ENCODE results near the gene GALR2. TPM values are rescaled to one million over a fixed set of nuclear protein-coding genes. Genes with fewer than 3 reads are reported as not detected.
A peak's percentile ranks its signal among the peaks of the same experiment; 100 is the strongest.

The GALR2 gene
- total RNA-seq, 2 donors from 2014 or later = 0.19 to 0.49 TPM

- intact Hi-C loops (cut with DNase I) = no loop called here
- Histone ChIP-seq H3K4me3 (peak overlapping the region; percentile 89), H3K9me3 (no peaks in the 10 kb centered on the region), H3K9ac (ENCODE audit: low read depth in 2 of 2, low read length in 2 of 2) (peak overlapping the region; percentile 88 to 95), H3K27me3 (no peaks in the 10 kb centered on the region), H3K36me3 (no peaks in the 10 kb centered on the region), H3K4me1 (peaks cover 8% of the 10 kb centered on the region), H3K27ac (no peak overlapping the region)
- no peak for TF ChIP-seq CTCF (IDR thresholded peaks at IDR 0.05)
- DNase-seq = no peak
Observed at GRCh38 chr17:76102944-76103273, 28.3 kb downstream of the GALR2 start.

- peak within 1 kb of the TSS; percentile 55 for H3K27ac ChIP-seq
- peak within 1 kb of the TSS; percentile 88 to 95 for H3K9ac ChIP-seq (ENCODE audit: low read depth in 2 of 2, low read length in 2 of 2)
- H3K4me1 ChIP-seq = peaks cover 8% of the 10 kb centered on the region
- peak within 1 kb of the TSS; percentile 89 for H3K4me3 ChIP-seq
- H3K9me3 ChIP-seq = no peaks in the 10 kb centered on the region
- H3K36me3 ChIP-seq = no peaks in the 10 kb centered on the region
- DNase-seq = peak; percentile 94
- TF ChIP-seq CTCF (IDR thresholded peaks at IDR 0.05) = no peak
- no peaks in the 10 kb centered on the region for H3K27me3 ChIP-seq
- intact Hi-C loops (cut with DNase I) = no loop called here
Observed at GRCh38 chr17:76103274-76104139, 28.9 kb downstream of the GALR2 start, which contains the start of gene EXOC7. Gene EXOC7, minus strand, starts transcription at chr17:76103787. Its CDS starts 95 bp downstream, at chr17:76103692.

DNA sequence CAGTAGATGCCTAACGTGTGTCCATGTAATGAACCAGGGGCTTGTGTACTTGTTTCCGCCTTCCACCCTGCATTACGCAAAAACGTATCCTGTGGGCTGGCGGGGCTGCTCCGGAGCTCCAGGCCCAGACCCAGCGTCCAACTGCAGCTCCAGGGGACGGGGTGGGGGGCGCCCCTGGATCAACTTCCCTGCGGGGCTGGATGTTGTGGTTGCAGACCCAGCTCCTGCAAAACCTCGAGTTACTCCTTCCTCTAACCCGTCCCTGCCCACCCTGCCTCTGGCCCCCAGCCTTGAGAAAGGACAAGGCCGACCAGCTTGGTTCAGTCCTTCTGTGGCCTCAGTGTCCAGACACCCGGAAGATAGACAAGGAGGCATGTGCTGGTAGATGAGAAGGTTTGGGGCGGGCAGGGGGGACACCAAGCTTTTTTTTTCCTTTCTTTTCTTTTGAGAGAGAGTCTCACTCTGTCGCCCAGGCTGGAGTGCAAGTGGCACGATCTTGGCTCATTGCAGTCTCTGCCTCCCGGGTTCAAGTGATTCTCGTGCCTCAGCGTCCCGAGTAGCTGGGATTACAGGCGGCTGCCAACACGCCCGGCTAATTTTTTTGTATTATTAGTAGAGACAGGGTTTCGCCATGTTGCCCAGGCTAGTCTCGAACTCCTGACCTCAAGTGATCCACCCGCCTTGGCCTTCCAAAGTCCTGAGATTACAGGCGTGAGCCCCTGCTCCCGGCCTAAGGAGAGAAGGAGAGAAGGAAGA, 29.7 kb downstream of the GALR2 start:
- H3K27me3 ChIP-seq = no peaks in the 10 kb centered on the region
- TF ChIP-seq CTCF (IDR thresholded peaks at IDR 0.05) = no peak
- DNase-seq = no peak
- H3K9ac ChIP-seq (ENCODE audit: low read depth in 2 of 2, low read length in 2 of 2) = peak overlapping the region; percentile 68 to 95
- H3K27ac ChIP-seq = peak overlapping the region; percentile 55
- intact Hi-C loops (cut with DNase I) = no loop called here
- peak overlapping the region; percentile 89 for H3K4me3 ChIP-seq
- no peaks in the 10 kb centered on the region for H3K9me3 ChIP-seq
- H3K36me3 ChIP-seq = no peaks in the 10 kb centered on the region
- peaks cover 8% of the 10 kb centered on the region for H3K4me1 ChIP-seq

DNA sequence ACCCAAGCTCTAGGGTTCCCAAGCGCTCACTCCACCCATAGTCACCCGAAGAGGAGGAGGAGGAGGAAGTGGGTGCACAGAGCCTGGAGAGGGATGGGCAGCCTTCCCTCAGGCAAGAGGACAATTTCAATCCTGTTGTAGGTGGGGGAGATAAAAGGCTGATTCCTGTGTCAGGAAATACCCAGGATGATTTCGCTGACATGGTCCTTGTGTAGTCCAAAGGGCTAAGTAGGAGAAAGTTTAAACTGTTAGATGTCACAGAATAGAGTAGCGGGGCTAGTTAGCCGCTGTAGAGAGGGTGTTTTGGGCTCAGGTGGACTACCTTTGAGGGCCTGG, 30.3 kb downstream of the GALR2 start:
- peaks cover 8% of the 10 kb centered on the region for H3K4me1 ChIP-seq
- no peaks in the 10 kb centered on the region for H3K27me3 ChIP-seq
- TF ChIP-seq CTCF (IDR thresholded peaks at IDR 0.05) = no peak
- H3K9ac ChIP-seq (ENCODE audit: low read depth in 2 of 2, low read length in 2 of 2) = no peak overlapping the region
- no peak overlapping the region for H3K27ac ChIP-seq
- no peak overlapping the region for H3K4me3 ChIP-seq
- H3K36me3 ChIP-seq = no peaks in the 10 kb centered on the region
- DNase-seq = no peak
- no peaks in the 10 kb centered on the region for H3K9me3 ChIP-seq
- intact Hi-C loops (cut with DNase I) = no loop called here

DNA sequence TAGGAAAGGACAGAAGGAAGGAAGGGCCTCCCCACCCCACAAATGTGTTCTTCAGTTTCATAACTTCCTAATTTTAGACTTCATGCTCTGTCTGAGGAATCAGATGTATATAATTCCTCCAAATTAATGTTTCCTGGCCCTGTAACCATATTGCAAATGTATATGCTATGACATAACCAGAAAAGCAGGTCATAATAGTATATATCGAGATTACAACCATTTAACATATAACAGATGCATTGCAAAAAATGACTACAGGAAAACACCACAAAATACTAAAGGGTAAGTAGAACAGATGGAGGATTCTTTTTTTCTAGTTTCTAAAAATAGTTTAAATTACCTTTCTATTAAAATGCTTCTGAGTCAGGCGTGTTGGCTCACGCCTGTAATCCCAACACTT, 32.1 kb downstream of the GALR2 start:
- H3K27ac ChIP-seq = no peak overlapping the region
- H3K9me3 ChIP-seq = no peaks in the 10 kb centered on the region
- H3K36me3 ChIP-seq = no peaks in the 10 kb centered on the region
- DNase-seq = no peak
- H3K27me3 ChIP-seq = no peaks in the 10 kb centered on the region
- H3K9ac ChIP-seq (ENCODE audit: low read depth in 2 of 2, low read length in 2 of 2) = no peak overlapping the region
- TF ChIP-seq CTCF (IDR thresholded peaks at IDR 0.05) = no peak
- H3K4me1 ChIP-seq = peaks cover 8% of the 10 kb centered on the region
- intact Hi-C loops (cut with DNase I) = no loop called here
- H3K4me3 ChIP-seq = no peak overlapping the region

Measured in colonic mucosa (tissue), 4 donors.